Fibroblast of skin of scalp (primary cell): Measurements from ENCODE around the gene SCUBE1.

Experiments used
- DNase-seq: peaks from one replicate; pipeline ENCODE4 v3.0.0-alpha.2; 2013

The SCUBE1 gene

GRCh38 chr22:43212434-43212952 lies 130.7 kb downstream of the SCUBE1 start:
- no peak for DNase-seq

- DNase-seq = no peak
Observed at GRCh38 chr22:43211941-43212433, 131.2 kb downstream of the SCUBE1 start.

GRCh38 chr22:43210631-43211515 lies 132.3 kb downstream of the SCUBE1 start:
- no peak for DNase-seq

GRCh38 chr22:43209971-43210370 lies 133.2 kb downstream of the SCUBE1 start:
- no peak for DNase-seq

GRCh38 chr22:43209523-43209890 lies 133.7 kb downstream of the SCUBE1 start:
- DNase-seq = no peak

GRCh38 chr22:43208703-43209522 lies 134.3 kb downstream of the SCUBE1 start:
- DNase-seq = no peak

GRCh38 chr22:43207849-43208702 lies 135.1 kb downstream of the SCUBE1 start:
- DNase-seq = no peak

GRCh38 chr22:43207386-43207785 lies 135.8 kb downstream of the SCUBE1 start:
- DNase-seq = no peak

GRCh38 chr22:43206509-43207161 lies 136.5 kb downstream of the SCUBE1 start:
- DNase-seq = no peak

- no peak for DNase-seq
Observed at GRCh38 chr22:43205748-43206508, 137.2 kb downstream of the SCUBE1 start.

- no peak for DNase-seq
Observed at GRCh38 chr22:43205261-43205691, 137.9 kb downstream of the SCUBE1 start.

- no peak for DNase-seq
Observed at GRCh38 chr22:43203471-43203981, 139.6 kb downstream of the SCUBE1 start.

- DNase-seq = no peak
Observed at GRCh38 chr22:43202756-43203410, 140.3 kb downstream of the SCUBE1 start.

GRCh38 chr22:43202326-43202725 lies 140.8 kb downstream of the SCUBE1 start:
- DNase-seq = no peak

- DNase-seq = no peak
Observed at GRCh38 chr22:43201486-43202219, 141.5 kb downstream of the SCUBE1 start.

- DNase-seq = no peak
Observed at GRCh38 chr22:43200555-43200954, 142.6 kb downstream of the SCUBE1 start.

GRCh38 chr22:43200031-43200430 lies 143.1 kb downstream of the SCUBE1 start:
- no peak for DNase-seq

GRCh38 chr22:43199541-43199940 lies 143.6 kb downstream of the SCUBE1 start:
- no peak for DNase-seq

- no peak for DNase-seq
Observed at GRCh38 chr22:43198936-43199335, 144.2 kb downstream of the SCUBE1 start.
